ENCODE measurements around the gene JMJD6.
"Not testable (repeated sequence)": the region's sequence is repeated elsewhere in the genome, so short reads cannot be mapped to it uniquely, and the experiment has no call there.

The JMJD6 gene
- 72.8 to 364 (median 92.3) reads per million in 9 experiments for total RNA-seq

DNA sequence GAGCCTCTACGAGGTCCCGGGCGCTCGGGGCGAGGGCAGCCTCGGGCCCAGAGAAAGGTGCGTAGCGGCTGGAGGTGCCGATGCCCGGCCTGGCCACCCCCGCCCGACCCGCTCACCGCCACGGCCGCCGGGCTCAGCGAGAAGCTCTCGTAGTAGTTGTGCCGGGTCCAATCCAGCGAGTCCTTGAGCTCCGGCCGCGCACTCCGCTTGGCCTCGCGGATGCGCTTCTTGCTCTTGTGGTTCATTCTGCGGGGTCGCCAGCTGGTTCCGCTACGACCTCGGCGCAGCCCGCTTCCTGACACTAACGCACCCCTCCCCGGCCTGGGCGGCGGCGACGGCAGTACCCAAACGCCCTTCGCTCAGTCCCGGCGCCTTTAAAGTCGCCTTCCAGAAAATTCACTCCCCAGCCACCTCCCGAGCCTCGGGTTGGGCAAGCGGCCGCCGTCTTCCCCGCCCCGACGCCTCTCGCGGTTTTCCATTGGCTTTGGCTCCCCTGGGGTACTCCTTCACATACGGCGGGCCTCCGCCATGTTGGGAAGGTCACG is at the start of gene JMJD6:
JMJD6 (minus strand) TSS at position 376 of the 545 bp plus-strand sequence; CDS start at position 245, 131 bp downstream.
- peak within 1 kb of the TSS; percentile 99 to 100 for H3K27ac Mint-ChIP-seq
- peak within 1 kb of the TSS; percentile 98 to 99 for H3K4me3 Mint-ChIP-seq
- H3K27me3 Mint-ChIP-seq = no peaks in the 10 kb centered on the region
- peaks cover 27 to 39% of the 10 kb centered on the region in 2 donors for H3K4me1 Mint-ChIP-seq (ENCODE audit: low read depth in 2 of 2)
- H3K9me3 Mint-ChIP-seq = no peaks in the 10 kb centered on the region
- DNase-seq (no peak), ATAC-seq (replicated peaks) (peak; percentile 74)
- peaks cover 96% of the 10 kb centered on the region for H3K36me3 Mint-ChIP-seq (ENCODE audit: insufficient read depth)

DNA sequence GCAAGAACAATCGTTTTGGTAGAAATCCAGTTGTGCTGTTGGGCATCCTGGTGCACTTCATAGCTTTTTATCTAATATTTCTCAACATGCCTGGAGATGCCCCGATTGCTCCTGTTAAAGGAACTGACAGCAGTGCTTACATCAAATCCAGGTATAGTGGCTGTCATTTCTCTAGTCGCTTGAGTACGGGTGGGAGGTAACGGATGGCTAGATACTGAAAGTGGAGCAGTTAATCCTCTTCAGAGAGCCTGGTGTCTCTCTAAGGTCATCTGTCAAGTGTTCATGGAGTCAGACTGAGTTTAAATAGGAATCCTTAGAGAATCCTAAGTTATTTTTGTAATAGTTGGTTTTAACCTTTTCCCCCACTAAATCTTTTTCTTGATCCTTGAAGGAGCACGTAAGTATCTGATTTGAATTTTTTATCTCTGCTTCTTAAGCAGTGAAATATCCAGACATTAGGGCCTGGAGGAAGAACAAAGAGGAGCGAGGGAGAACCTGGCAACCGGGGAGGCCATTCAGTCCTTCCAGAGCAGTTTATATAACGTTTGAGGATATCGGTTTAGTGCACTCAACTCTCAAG is 48.7 kb upstream of the JMJD6 start:
- Mint-ChIP-seq H3K9me3 (no peaks in the 10 kb centered on the region), H3K27me3 (no peaks in the 10 kb centered on the region), H3K36me3 (ENCODE audit: insufficient read depth) (peaks cover 55% of the 10 kb centered on the region), H3K4me3 (no peak overlapping the region), H3K4me1 (ENCODE audit: low read depth in 2 of 2) (peaks cover 19 to 20% of the 10 kb centered on the region in 2 donors), H3K27ac (peak overlapping the region in 1 of 2 donors; percentile 49)
- ATAC-seq (replicated peaks) = no peak
- DNase-seq = no peak

DNA sequence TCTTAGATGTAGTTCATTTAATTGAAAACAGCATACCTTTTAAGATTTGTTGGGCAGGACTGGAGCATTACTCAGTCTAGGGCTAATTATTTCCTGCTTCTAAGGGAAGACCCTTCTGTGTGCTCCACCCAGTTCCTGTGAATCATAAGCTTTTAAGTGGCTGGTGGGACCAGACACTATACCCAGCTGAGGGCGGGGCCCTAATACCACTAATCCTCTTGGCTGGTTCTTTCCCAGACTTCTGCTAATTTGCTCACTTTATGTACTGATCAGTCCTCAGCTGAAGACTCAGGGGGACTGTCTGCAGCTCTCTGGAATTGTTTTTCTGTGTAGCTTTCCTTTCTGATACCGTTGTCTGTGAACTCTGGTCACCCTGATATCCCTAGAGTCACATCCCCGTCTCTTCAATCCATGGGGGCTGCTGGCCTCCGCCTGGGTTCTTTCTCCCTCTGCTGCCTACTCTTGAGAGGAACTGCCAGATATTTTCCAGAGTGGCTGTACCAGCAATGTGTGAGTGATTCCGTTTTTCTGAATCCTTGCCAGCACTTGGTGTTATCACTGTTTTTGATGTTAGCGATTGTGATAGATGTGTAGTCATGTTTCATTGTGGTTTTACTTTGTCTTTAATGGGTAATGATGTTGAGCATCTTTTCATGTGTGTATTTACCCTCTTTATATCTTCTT is 46.6 kb upstream of the JMJD6 start:
- Mint-ChIP-seq H3K27ac (peak overlapping the region; percentile 96 to 98), H3K36me3 (ENCODE audit: insufficient read depth) (peaks cover 50% of the 10 kb centered on the region)

DNA sequence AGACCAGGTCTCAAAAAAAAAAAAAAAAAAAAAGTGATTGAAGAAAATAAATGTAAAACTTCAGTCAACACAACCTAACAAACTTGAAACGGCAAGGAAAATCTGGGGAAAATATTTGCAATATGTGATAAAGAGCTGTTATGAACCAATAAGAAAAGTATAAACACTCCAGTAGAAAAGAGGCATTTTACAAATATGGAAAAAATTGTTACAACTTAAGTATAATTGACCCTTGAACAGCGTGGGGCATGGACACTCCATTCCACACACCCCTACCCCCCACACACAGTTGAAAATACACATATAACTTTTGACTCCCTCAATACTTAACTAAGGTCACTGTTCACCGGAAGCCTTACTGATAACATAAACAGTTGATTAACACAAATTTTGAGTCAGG is 32.2 kb upstream of the JMJD6 start:
- H3K4me1 Mint-ChIP-seq (ENCODE audit: low read depth in 2 of 2) = peaks cover under 1 to 1% of the 10 kb centered on the region in 2 donors
- peaks cover 6% of the 10 kb centered on the region for H3K36me3 Mint-ChIP-seq (ENCODE audit: insufficient read depth)
- H3K9me3 Mint-ChIP-seq = no peaks in the 10 kb centered on the region
- no peak overlapping the region for H3K4me3 Mint-ChIP-seq
- ATAC-seq (replicated peaks) = no peak
- no peak for DNase-seq
- H3K27me3 Mint-ChIP-seq = no peaks in the 10 kb centered on the region
- H3K27ac Mint-ChIP-seq = no peak overlapping the region

More for the DNA sequence above, 46.6 kb upstream of the JMJD6 start:
- peak; percentile 15 to 38 (median 26) for DNase-seq
- Mint-ChIP-seq H3K27me3 (no peaks in the 10 kb centered on the region), H3K4me1 (ENCODE audit: low read depth in 2 of 2) (peaks cover 19 to 20% of the 10 kb centered on the region in 2 donors), H3K4me3 (peak overlapping the region; percentile 77 to 83), H3K9me3 (no peaks in the 10 kb centered on the region)
- ATAC-seq (replicated peaks) = peak; percentile 92

DNA sequence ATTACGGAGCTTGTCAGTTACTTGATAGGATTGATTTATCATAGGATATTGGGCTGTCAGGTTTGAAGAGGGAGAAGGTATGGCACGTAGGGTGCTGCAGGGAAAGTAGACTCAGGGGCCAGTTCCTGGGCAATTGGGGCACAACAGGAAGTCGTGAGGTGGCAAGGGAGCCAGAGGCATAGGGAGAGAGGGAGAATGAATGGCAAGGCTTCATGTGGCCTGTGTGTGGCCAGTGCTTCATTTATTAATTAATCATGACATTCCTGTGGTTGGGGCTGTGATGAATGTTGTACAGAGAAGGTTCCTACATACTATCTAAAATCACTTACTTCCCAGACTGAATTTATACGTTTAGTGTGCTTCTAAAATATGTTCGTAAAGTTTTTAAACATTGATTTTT is 30.9 kb upstream of the JMJD6 start:
- ATAC-seq (replicated peaks) = no peak
- peaks cover 8 to 13% of the 10 kb centered on the region in 2 donors for H3K4me1 Mint-ChIP-seq (ENCODE audit: low read depth in 2 of 2)
- H3K36me3 Mint-ChIP-seq (ENCODE audit: insufficient read depth) = peaks cover 10% of the 10 kb centered on the region
- H3K27ac Mint-ChIP-seq = peak overlapping the region in 1 of 2 donors; percentile 2
- no peak for DNase-seq
- H3K4me3 Mint-ChIP-seq = no peak overlapping the region
- H3K9me3 Mint-ChIP-seq = no peaks in the 10 kb centered on the region
- no peaks in the 10 kb centered on the region for H3K27me3 Mint-ChIP-seq

DNA sequence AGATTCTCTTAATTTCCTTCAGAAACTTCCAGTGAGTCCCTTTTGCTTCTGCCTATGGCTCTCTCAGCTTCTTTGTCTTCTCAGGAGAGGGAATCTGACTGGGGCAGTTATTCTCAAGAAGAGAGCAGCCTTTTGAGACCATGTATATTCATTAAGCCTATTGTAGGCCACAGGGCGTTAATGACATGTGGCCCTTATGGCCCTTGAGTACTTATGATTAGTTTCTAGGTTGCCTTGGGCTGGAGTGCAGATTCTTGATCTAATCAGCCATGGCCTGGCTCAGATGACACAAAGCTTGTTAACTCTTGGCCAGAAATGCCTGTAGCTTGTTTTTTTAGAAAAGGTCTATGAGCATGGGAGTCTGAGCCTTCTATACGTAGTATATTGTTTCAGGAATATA is 28.9 kb upstream of the JMJD6 start:
- Mint-ChIP-seq H3K9me3 (no peaks in the 10 kb centered on the region), H3K27me3 (no peaks in the 10 kb centered on the region), H3K27ac (no peak overlapping the region), H3K36me3 (ENCODE audit: insufficient read depth) (peaks cover 10% of the 10 kb centered on the region), H3K4me3 (no peak overlapping the region), H3K4me1 (ENCODE audit: low read depth in 2 of 2) (peaks cover 10 to 17% of the 10 kb centered on the region in 2 donors)
- ATAC-seq (replicated peaks) (no peak), DNase-seq (no peak)

DNA sequence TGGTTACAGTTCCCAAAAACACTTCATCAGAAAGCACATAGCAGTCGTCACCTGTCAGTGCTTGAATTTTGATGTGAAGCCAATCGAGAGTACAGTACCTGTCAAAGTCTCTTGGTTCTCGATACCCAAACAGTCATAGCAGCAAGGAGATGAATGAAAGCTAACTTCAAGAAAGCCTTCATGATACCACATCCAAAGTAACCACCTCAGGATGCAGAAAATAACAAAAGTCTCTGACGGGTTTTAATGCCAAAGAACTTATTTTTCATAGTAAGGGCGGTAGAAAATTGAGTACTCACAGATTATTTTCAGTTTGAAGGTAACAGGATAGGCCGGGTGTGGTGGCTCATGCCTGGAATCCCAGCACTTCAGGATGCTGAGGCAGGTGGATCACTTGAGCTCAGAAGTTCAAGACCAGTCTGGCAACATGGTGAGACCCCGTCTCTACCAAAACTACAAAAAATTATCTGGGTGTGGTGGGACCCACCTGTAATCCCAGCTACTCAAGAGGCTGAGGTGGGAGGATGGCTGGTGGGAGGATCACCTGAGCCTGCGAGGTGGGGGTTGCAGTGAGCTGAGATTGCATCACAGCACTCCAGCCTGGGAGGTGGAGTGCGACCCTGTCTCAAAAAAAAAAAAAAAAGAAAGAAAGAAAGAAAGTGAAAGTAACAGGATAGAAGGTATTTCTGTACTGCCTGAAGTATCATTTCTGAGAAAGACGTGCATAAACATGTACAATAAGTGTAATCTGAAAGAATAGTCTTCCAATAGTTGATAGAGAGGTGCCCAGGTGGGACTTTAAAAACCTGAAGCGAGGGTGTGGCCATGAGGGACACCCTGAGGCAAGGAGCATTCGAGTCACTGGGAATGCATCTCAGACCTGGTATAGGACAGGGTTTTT is 26.9 kb upstream of the JMJD6 start:
- peak; percentile 62 for ATAC-seq (replicated peaks)
- peak overlapping the region; percentile 94 to 99 for H3K27ac Mint-ChIP-seq
- H3K36me3 Mint-ChIP-seq (ENCODE audit: insufficient read depth) = peaks cover 24% of the 10 kb centered on the region
- DNase-seq = no peak
- H3K4me1 Mint-ChIP-seq (ENCODE audit: low read depth in 2 of 2) = peaks cover 10 to 17% of the 10 kb centered on the region in 2 donors
- no peaks in the 10 kb centered on the region for H3K27me3 Mint-ChIP-seq
- H3K9me3 Mint-ChIP-seq = no peaks in the 10 kb centered on the region
- peak overlapping the region; percentile 93 to 94 for H3K4me3 Mint-ChIP-seq

DNA sequence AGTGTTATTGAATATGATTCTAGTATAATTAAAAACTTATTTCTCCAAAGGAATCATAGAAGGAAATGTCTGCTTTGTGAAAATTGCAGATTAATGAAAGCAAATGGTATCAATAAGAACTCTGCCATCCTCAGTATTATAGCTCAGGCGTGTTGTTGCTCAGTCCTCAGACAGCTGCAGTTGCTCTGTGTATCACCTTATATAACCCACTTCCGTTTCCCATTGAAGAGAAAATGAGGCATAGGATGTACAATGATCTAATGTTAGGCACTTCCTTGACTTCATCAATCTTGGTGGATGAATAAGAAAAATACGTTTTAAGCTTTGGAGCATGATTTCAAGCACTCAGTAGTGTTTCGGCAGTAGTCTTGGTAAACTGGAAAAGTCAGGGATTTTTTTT is 25.6 kb upstream of the JMJD6 start:
- Mint-ChIP-seq H3K4me3 (peak overlapping the region; percentile 93 to 94), H3K4me1 (ENCODE audit: low read depth in 2 of 2) (peaks cover 10 to 17% of the 10 kb centered on the region in 2 donors), H3K27me3 (no peaks in the 10 kb centered on the region), H3K27ac (peak overlapping the region; percentile 94 to 99), H3K36me3 (ENCODE audit: insufficient read depth) (peaks cover 26% of the 10 kb centered on the region), H3K9me3 (no peaks in the 10 kb centered on the region)
- DNase-seq (no peak), ATAC-seq (replicated peaks) (peak; percentile 85)

DNA sequence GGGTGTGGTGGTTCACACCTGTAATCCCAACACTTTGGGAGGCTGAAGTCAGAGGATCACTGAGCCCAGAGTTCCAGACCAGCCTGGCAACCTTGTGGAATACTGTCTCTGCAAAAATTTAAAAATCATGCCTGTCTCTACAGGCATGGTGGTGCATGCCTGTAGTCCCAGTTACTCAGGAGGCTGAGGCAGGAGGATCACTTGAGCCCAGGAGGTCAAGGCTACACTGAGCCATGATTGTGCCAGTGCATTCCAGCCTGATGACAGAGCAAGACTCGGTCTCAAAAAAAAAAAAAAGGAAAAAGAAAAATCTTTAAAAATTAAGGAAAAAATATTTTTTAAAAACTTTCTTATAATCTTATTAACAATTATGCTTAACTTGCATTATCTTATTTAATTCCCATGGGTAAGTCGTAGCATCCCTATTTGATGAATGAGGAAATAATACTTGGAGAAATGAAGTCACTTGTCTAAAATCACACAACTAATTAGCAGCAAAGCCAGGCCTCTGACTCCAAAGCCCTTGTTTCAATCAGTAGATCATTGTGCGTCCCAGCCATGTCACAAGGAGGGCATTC is 25.1 kb upstream of the JMJD6 start:
- H3K4me1 Mint-ChIP-seq (ENCODE audit: low read depth in 2 of 2) = peaks cover 10 to 17% of the 10 kb centered on the region in 2 donors
- ATAC-seq (replicated peaks) = no peak

DNA sequence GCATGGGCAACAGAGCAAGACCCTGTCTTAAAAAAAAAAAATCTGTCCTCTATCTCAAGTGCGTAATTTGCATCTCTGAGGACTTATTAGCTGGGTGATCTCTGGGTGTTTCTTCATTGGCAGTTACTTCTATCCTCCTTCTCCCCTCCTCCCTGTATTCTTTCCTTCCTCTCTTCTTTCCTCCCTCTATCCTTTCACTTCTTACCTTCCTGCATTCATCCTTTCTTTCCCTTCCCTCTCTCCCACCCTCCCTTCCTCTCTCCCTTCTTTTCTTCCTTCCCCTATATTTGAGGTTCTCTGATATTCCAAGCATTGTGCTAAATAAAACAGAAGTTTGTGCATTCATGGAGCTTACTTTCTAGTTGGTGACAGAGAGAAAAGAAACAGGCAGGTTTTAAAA is 22.3 kb upstream of the JMJD6 start:
- Mint-ChIP-seq H3K27ac (peak overlapping the region in 1 of 2 donors; percentile 62), H3K4me1 (ENCODE audit: low read depth in 2 of 2) (peaks cover 10 to 17% of the 10 kb centered on the region in 2 donors), H3K27me3 (no peaks in the 10 kb centered on the region), H3K36me3 (ENCODE audit: insufficient read depth) (peaks cover 32% of the 10 kb centered on the region), H3K4me3 (no peak overlapping the region), H3K9me3 (no peaks in the 10 kb centered on the region)
- DNase-seq (no peak), ATAC-seq (replicated peaks) (no peak)

More for the DNA sequence above, 25.1 kb upstream of the JMJD6 start:
- Mint-ChIP-seq H3K4me3 (peak overlapping the region in 1 of 2 donors; percentile 93), H3K27ac (peak overlapping the region; percentile 94 to 99), H3K36me3 (ENCODE audit: insufficient read depth) (peaks cover 30% of the 10 kb centered on the region), H3K9me3 (no peaks in the 10 kb centered on the region), H3K27me3 (no peaks in the 10 kb centered on the region)
- DNase-seq = no peak

DNA sequence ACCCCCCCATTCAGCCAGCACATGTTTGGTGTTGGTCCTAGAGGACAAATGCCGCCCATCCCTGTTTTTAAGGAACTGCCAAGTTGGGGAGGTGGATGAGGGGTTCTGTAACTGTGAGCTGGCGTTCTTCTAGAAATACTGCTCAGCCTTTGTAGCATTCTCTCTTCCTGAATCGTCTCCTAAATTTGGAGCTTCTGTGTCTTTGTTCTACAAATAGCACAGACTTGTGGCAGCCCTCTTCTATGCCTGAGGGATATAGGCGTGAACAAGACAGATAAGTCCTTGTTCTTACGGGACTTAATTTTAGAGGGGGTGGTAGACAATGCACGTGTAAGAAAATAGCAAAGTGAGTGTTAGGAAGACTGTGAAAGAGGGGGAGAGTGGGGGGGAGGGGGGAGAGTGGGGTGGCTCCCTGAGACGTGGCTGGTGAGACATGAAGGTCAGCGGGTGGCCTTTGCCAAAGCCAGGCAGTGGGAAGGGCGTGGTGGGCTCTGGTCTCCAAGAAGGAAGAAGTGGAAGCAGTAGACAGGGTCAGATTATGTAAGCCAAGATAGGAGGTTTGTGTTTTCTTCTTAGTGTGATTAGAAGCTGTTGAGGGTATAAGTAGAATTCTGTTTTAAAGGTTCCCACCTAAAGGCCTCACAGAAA is 21.4 kb upstream of the JMJD6 start:
- H3K9me3 Mint-ChIP-seq = no peaks in the 10 kb centered on the region
- H3K27me3 Mint-ChIP-seq = no peaks in the 10 kb centered on the region
- no peak overlapping the region for H3K4me3 Mint-ChIP-seq
- no peak for ATAC-seq (replicated peaks)
- H3K36me3 Mint-ChIP-seq (ENCODE audit: insufficient read depth) = peaks cover 35% of the 10 kb centered on the region
- H3K27ac Mint-ChIP-seq = peak overlapping the region in 1 of 2 donors; percentile 62
- DNase-seq = no peak
- H3K4me1 Mint-ChIP-seq (ENCODE audit: low read depth in 2 of 2) = peaks cover 2 to 9% of the 10 kb centered on the region in 2 donors

DNA sequence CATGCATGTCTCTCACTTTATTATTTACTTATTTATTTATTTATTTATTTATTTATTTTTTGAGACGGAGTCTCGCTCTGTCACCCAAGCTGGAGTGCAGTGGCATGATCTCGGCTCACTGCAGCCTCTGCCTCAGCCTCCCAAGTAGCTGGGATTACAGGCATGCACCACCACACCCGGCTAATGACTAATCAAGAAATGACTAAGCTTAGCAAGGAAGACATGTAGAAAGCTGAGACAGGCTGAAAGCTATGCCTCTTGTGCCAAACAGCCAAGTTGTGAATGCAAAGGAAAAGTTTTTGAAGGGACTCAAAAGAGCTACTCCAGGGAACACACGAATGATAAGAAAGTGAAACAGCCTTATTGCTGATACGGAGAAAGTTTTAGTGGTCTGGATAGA is 19.4 kb upstream of the JMJD6 start:
- peaks cover 51% of the 10 kb centered on the region for H3K36me3 Mint-ChIP-seq (ENCODE audit: insufficient read depth)
- not testable (repeated sequence) for H3K4me3 Mint-ChIP-seq; H3K9me3 Mint-ChIP-seq; DNase-seq; H3K4me1 Mint-ChIP-seq (ENCODE audit: low read depth in 2 of 2); ATAC-seq (replicated peaks); H3K27me3 Mint-ChIP-seq; H3K27ac Mint-ChIP-seq

All from effector memory CD8-positive, alpha-beta T cell (primary cell).